ENCODE measurements around the gene RCSD1. TPM values are rescaled to one million over a fixed set of nuclear protein-coding genes. Genes with fewer than 3 reads are reported as not detected.

Gene RCSD1
- total and polyA plus RNA-seq, 2 of the 4 experiments (the other 2 are of a cell fraction), result 0.03 TPM; not detected in 1

DNA sequence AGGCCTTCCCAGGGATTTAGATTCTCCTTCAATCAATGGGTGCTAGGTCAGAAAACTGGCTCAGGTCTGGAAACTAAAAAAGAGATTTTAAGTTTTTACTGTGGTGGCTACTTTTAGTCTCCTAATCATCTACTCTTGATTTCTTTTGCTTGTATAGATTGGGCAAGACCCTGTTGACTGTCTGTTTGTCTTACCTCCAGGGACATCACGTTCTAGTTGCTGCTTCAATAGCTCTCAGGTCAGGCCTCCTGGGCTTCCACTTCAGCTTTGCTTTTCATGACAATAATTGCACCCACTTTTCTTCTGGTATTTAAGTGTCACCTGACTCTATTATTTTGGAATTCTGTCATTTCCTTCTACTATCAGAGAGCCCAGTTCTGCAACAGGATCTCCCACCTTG lies 48.0 kb upstream of the RCSD1 start:
- peaks cover 7% of the 10 kb centered on the region for H3K27me3 ChIP-seq (ENCODE audit: control insufficient read depth, insufficient read depth, low read length)
- H3K9me3 ChIP-seq (ENCODE audit: control insufficient read depth, insufficient read depth, low read length), result no peaks in the 10 kb centered on the region
- H3K4me3 ChIP-seq (ENCODE audit: insufficient read depth, low read depth, low read length), result no peak overlapping the region
- in situ Hi-C loops (cut with MboI; ENCODE audit: low sequenced_read_pairs) (no loop called here), intact Hi-C loops (cut with micrococcal nuclease) (no loop called here), dilution Hi-C loops (cut with HindIII; ENCODE audit: low sequenced_read_pairs, unreplicated experiment) (no loop called here)
- no peak overlapping the region for H3K56ac ChIP-seq (ENCODE audit: extremely low read depth, insufficient read depth, low read length)
- H3K4me1 ChIP-seq (ENCODE audit: control insufficient read depth, insufficient read depth, low read length), result no peaks in the 10 kb centered on the region
- no peak overlapping the region for H2BK15ac ChIP-seq (ENCODE audit: low read depth, low read length)
- TF ChIP-seq MAZ (IDR thresholded peaks at IDR 0.05; ENCODE audit: borderline replicate concordance, low read depth, low read length) (no peak), RFX5 (IDR thresholded peaks at IDR 0.05; ENCODE audit: low read depth, low read length) (no peak), MAFK (IDR thresholded peaks at IDR 0.05; ENCODE audit: low read depth, low read length) (no peak), RCOR1 (IDR thresholded peaks at IDR 0.05; ENCODE audit: insufficient replicate concordance, low read length) (no peak), SMC3 (IDR thresholded peaks at IDR 0.05; ENCODE audit: low read depth, low read length) (no peak)
- no peak overlapping the region for H3K27ac ChIP-seq (ENCODE audit: insufficient read depth, low read length)
- H2AK9ac ChIP-seq (replicated peaks; ENCODE audit: low read depth, low read length, poor library complexity), result no peak overlapping the region
- H4K5ac ChIP-seq (ENCODE audit: low read depth, low read length), result no peak overlapping the region
- H4K91ac ChIP-seq (ENCODE audit: insufficient read depth, low read depth, low read length), result no peak overlapping the region
- H3K4me2 ChIP-seq (ENCODE audit: low read depth, low read length), result no peak overlapping the region
- no peak overlapping the region for H2BK20ac ChIP-seq (ENCODE audit: low read depth, low read length)
- no peaks in the 10 kb centered on the region for H3K36me3 ChIP-seq (ENCODE audit: control insufficient read depth, insufficient read depth, low read length)
- WGBS, 2 experiments (ENCODE audit: extremely low coverage in 2 of 2, insufficient read length in 1 of 2), result no CpG with 5 or more reads among the region's 1 CpG
- DNase-seq, result no peak
- no peak for ATAC-seq (ENCODE audit: low read depth)
- H3K9me1 ChIP-seq (ENCODE audit: insufficient read depth, low read length), result no peaks in the 10 kb centered on the region
- H2BK5ac ChIP-seq (ENCODE audit: low read depth, low read length, poor library complexity, severe bottlenecking), result no peak overlapping the region
- H2BK120ac ChIP-seq (ENCODE audit: low read depth, low read length), result no peak overlapping the region
- H3K14ac ChIP-seq (replicated peaks; ENCODE audit: low read depth, low read length), result no peak overlapping the region
- H3K23ac ChIP-seq (ENCODE audit: low read depth, low read length), result no peak overlapping the region
- no TSS peak for BruUV-seq (replicated peaks)
- H4K20me1 ChIP-seq (ENCODE audit: insufficient read depth, low read length), result no peaks in the 10 kb centered on the region
- no peak overlapping the region for H3K18ac ChIP-seq (ENCODE audit: low read depth, low read length)
- ChIA-PET POLR2A (ENCODE audit: unreplicated experiment) (no interaction called here), CTCF (no interaction called here)
- no peak overlapping the region for H2AK5ac ChIP-seq (ENCODE audit: low read depth, low read length)
- no peak overlapping the region for H2AFZ ChIP-seq (replicated peaks; ENCODE audit: low read length, poor library complexity)
- H4K8ac ChIP-seq (ENCODE audit: low read depth in 2 of 2, low read length in 2 of 2), result no peak overlapping the region
- no peak overlapping the region for H3K4ac ChIP-seq (ENCODE audit: low read depth, low read length)
- no peaks in the 10 kb centered on the region for H3K79me1 ChIP-seq (ENCODE audit: low read depth in 1 of 2, low read length in 2 of 2)
- no peak overlapping the region for H3K9ac ChIP-seq (ENCODE audit: low read depth, low read length)

All from IMR-90 (cell line).